Adrenal gland (tissue), 5 donors: ENCODE measurements around the gene LRRC59.

Source experiments
- POLR2A ChIP-seq, 2 donors: fragments of 450-650 bp; IDR thresholded peaks; one replicate each; pipeline ENCODE4 v1.6.1; 2017; ENCODE audit warnings: antibody characterized with exemption in 2 of 2, mild to moderate bottlenecking in 2 of 2, moderate library complexity in 1 of 2
- TF ChIP-seq, protein P1 (sequence below), 6 experiments: fragments of 450-650 bp in 4 of 6; fragments of 200-600 bp in 2 of 6; sonication (generic) in 1 of 6; IDR thresholded peaks; 1 replicate in 5 of 6; 2 replicates in 1 of 6; pipeline versions ENCODE4 v1.5.1 to v1.8.0; 2016 to 2021; ENCODE audit warnings: antibody characterized with exemption in 6 of 6, mild to moderate bottlenecking in 2 of 6, moderate library complexity in 1 of 6
- donor health status: DM: no; HTN: no; CAD: no.

DNA sequence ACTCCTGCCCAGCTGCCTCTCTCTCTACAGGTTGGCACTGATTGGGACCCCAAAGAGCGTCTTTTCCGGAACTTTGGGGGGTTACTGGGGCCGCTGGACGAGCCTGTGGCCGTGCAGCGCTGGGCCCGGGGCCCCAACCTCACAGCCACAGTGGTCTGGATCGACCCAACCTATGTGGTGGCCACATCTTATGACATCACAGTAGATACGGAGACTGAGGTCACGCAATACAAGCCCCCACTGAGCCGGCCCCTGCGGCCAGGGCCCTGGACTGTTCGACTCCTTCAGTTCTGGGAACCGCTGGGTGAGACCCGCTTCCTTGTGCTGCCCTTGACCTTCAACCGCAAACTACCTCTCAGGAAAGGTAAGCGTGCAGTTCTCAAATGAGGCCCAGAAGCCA lies 39.1 kb downstream of the LRRC59 start:
- TF ChIP-seq, protein P1, sequence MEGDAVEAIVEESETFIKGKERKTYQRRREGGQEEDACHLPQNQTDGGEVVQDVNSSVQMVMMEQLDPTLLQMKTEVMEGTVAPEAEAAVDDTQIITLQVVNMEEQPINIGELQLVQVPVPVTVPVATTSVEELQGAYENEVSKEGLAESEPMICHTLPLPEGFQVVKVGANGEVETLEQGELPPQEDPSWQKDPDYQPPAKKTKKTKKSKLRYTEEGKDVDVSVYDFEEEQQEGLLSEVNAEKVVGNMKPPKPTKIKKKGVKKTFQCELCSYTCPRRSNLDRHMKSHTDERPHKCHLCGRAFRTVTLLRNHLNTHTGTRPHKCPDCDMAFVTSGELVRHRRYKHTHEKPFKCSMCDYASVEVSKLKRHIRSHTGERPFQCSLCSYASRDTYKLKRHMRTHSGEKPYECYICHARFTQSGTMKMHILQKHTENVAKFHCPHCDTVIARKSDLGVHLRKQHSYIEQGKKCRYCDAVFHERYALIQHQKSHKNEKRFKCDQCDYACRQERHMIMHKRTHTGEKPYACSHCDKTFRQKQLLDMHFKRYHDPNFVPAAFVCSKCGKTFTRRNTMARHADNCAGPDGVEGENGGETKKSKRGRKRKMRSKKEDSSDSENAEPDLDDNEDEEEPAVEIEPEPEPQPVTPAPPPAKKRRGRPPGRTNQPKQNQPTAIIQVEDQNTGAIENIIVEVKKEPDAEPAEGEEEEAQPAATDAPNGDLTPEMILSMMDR (IDR thresholded peaks at IDR 0.05) = no peak
- no peak for TF ChIP-seq POLR2A (IDR thresholded peaks at IDR 0.05)
